Mesodermal cell (in vitro differentiated cells): ENCODE data around the gene LDLRAD2.

Experiments used
- H3K27ac ChIP-seq: 2 replicates; pipeline ENCODE4 v1.7.0; 2013; ENCODE audit warnings: mild to moderate bottlenecking, low read depth, low read length, moderate library complexity; ENCODE audit not compliant: severe bottlenecking
- H3K36me3 ChIP-seq: 2 replicates; pipeline ENCODE4 v1.7.1; 2013; ENCODE audit warnings: mild to moderate bottlenecking, low read length, moderate library complexity; ENCODE audit not compliant: control insufficient read depth, insufficient read depth
- H3K4me1 ChIP-seq: one replicate; pipeline ENCODE4 v1.7.1; 2013; ENCODE audit warnings: mild to moderate bottlenecking, low read length; ENCODE audit not compliant: insufficient read depth, control insufficient read depth, poor library complexity, severe bottlenecking
- H3K4me3 ChIP-seq: 2 replicates; pipeline ENCODE4 v1.7.0; 2013; ENCODE audit warnings: low read length, control low read depth, mild to moderate bottlenecking; ENCODE audit not compliant: insufficient read depth, poor library complexity, severe bottlenecking; ENCODE audit errors: extremely low read depth
- H3K9me3 ChIP-seq: 2 replicates; pipeline ENCODE4 v1.7.1; 2013; ENCODE audit warnings: mild to moderate bottlenecking, low read length, moderate library complexity; ENCODE audit not compliant: control insufficient read depth
- WGBS, 2 experiments: methylation state at CpG; one replicate each; pipeline ENCODE4 v1.1.5; 2013; ENCODE audit warnings: missing lambda C conversion rate in 2 of 2; ENCODE audit not compliant: insufficient coverage in 2 of 2; 5-methylcytosine and 5-hydroxymethylcytosine counted together

The LDLRAD2 gene

DNA sequence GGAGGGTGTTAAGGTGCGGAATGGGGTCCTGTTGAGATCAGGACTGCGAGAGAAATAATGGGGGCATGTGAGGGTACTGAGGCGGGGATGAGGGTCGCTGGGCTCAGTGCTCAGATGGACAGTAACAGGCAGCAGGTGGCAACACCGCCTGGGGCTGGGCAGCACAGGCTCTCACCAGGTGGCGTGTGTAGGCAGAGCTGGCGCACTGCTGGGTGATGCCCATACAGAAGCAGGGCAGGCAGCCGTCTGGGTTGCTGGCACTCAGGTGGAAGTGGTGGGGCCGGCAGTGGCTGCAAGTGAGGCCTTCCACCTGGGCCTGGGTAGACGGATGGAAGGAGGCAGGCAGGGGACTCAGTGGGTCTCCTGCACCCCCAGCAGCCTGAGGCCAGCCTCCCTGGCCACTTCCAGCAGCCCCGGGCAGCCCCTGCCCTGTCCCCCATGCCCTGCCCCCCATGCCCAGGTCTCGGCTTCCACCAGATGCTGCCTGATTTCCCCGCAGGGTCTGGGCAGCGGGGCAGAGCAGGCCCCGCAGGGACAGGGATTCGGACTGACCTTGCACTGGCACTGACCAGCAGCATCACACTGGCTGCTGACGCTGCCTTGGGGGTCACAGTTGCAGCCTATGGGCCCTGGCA is 60.5 kb downstream of the LDLRAD2 start:
- no peak overlapping the region for H3K27ac ChIP-seq
- WGBS, 2 experiments, result 96% methylated on average over 12 to 17 of the region's 17 CpGs
- no peaks in the 10 kb centered on the region for H3K9me3 ChIP-seq
- no peak overlapping the region for H3K4me3 ChIP-seq
- peaks cover 87% of the 10 kb centered on the region for H3K36me3 ChIP-seq
- H3K4me1 ChIP-seq, result peaks cover 2% of the 10 kb centered on the region

- WGBS, 2 experiments, result 95 to 100% methylated on average over 3 to 7 of the region's 8 CpGs
- Histone ChIP-seq H3K9me3 (no peaks in the 10 kb centered on the region), H3K36me3 (peaks cover 93% of the 10 kb centered on the region), H3K4me1 (peaks cover 2% of the 10 kb centered on the region), H3K27ac (no peak overlapping the region), H3K4me3 (no peak overlapping the region)
These were observed 61.1 kb downstream of the LDLRAD2 start for GRCh38 chr1:21873174-21873573.

DNA sequence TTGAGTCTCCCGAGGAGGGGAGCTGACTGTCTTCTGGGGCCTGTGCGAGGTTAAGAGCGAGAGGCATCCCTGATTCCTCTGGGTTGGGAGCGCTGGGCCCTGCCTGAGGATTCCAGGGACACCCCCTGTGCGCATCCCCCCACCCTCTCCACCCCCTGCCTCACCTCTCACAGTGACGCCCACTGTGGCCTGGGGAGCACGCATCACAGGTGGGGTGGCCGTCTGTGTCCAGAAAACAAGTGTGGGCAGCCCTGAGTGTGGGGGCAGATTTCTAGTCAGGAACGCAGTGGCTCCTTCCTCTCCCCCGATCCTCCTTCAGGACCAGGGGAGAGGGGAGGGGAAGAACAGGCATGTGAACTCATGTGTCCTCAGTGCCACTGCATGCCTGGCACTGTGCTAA is 61.7 kb downstream of the LDLRAD2 start:
- Histone ChIP-seq H3K4me3 (no peak overlapping the region), H3K36me3 (peaks cover 94% of the 10 kb centered on the region), H3K9me3 (no peaks in the 10 kb centered on the region), H3K4me1 (peaks cover 2% of the 10 kb centered on the region), H3K27ac (no peak overlapping the region)
- WGBS, 2 experiments, result 85 to 95% methylated on average over 3 to 7 of the region's 10 CpGs

DNA sequence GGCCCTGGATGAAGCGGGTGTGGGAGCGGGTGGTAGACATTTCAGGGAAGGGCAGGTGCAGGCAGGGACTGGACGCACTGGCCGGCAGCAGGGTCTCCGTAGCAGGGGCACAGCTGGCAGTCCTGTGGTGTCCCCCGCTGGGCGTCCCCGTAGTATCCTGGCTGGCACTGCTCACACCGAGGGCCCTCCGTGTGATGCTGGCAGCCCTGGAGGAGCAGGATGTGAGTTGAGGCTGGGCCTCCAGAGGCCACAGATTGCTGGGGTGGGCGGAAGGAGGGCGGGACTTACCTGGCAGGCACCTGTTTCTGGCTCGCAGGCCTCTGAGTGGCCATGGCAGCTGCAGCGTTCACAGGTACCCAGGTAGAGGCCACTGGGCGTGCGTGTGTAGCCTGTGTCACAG is 62.3 kb downstream of the LDLRAD2 start:
- 89 to 98% methylated on average over 13 to 16 of the region's 16 CpGs for WGBS, 2 experiments
- H3K27ac ChIP-seq, result no peak overlapping the region

More for the DNA sequence above, 62.3 kb downstream of the LDLRAD2 start:
- Histone ChIP-seq H3K4me1 (peaks cover 2% of the 10 kb centered on the region), H3K36me3 (peaks cover 96% of the 10 kb centered on the region), H3K9me3 (no peaks in the 10 kb centered on the region), H3K4me3 (no peak overlapping the region)
